Osteoblast (primary cell): ENCODE measurements around the gene TMPRSS13. TPM values are rescaled to one million over a fixed set of nuclear protein-coding genes. Genes with fewer than 3 reads are reported as not detected.

Experiments used
- DNase-seq: peaks from one replicate; pipeline ENCODE4 v3.0.0; 2011; ENCODE audit warnings: low spot score, mixed read lengths; ENCODE audit not compliant: insufficient read length; ENCODE audit errors: missing footprints
- H2AFZ ChIP-seq: 2 replicates; pipeline ENCODE4 v1.6.0; 2011; ENCODE audit warnings: mild to moderate bottlenecking, low read length
- H3K27ac ChIP-seq: 2 replicates; pipeline ENCODE4 v1.5.1; 2011; ENCODE audit warnings: mild to moderate bottlenecking, low read depth, low read length, moderate library complexity
- H3K27me3 ChIP-seq: 2 replicates; pipeline ENCODE4 v1.6.0; 2012; ENCODE audit warnings: mild to moderate bottlenecking, control low read depth, inconsistent platforms, low read length, moderate library complexity; ENCODE audit not compliant: insufficient read depth
- H3K36me3 ChIP-seq: 2 replicates; pipeline ENCODE4 v1.5.1; 2011; ENCODE audit warnings: mild to moderate bottlenecking, low read length, control low read depth, moderate library complexity; ENCODE audit not compliant: insufficient read depth
- H3K4me1 ChIP-seq: 2 replicates; pipeline ENCODE4 v1.5.1; 2011; ENCODE audit warnings: mild to moderate bottlenecking, low read length, control low read depth, moderate library complexity; ENCODE audit not compliant: insufficient read depth
- H3K4me2 ChIP-seq: 2 replicates; pipeline ENCODE4 v1.6.0; 2011; ENCODE audit warnings: mild to moderate bottlenecking, low read length; ENCODE audit not compliant: insufficient read depth
- H3K4me3 ChIP-seq: fragments of 200-600 bp; sonication (generic); 3 replicates; pipeline ENCODE4 v1.5.1; 2012; ENCODE audit warnings: mild to moderate bottlenecking, low read length, inconsistent platforms; ENCODE audit not compliant: insufficient read depth
- H3K79me2 ChIP-seq: 2 replicates; pipeline ENCODE4 v1.6.0; 2012; ENCODE audit warnings: mild to moderate bottlenecking, low read length, control low read depth, inconsistent platforms; ENCODE audit not compliant: insufficient read depth
- H3K9me3 ChIP-seq: 2 replicates; pipeline ENCODE4 v1.5.1; 2011; ENCODE audit warnings: low read depth, low read length, control low read depth
- H4K20me1 ChIP-seq: 2 replicates; pipeline ENCODE4 v1.6.0; 2012; ENCODE audit warnings: mild to moderate bottlenecking, low read length, control low read depth; ENCODE audit not compliant: insufficient read depth
- CTCF ChIP-seq: IDR thresholded peaks from 2 replicates; pipeline ENCODE4 v1.5.1; 2011; ENCODE audit warnings: mild to moderate bottlenecking, low read depth, low read length, moderate library complexity; ENCODE audit errors: extremely low read depth
- total RNA-seq: library from RNA; depleted of rRNA; stranded (reverse); fragments of >200 nt; gene quantifications from 2 replicates; pipeline ENCODE4 v1.2.3, GENCODE V29; 2012

TMPRSS13 gene
- total RNA-seq, 1 donor: not detected

- Histone ChIP-seq H3K79me2 (no peaks in the 10 kb centered on the region), H3K9me3 (no peaks in the 10 kb centered on the region), H3K27ac (no peak overlapping the region), H4K20me1 (no peaks in the 10 kb centered on the region), H3K4me2 (no peak overlapping the region), H2AFZ (no peak overlapping the region), H3K4me3 (no peak overlapping the region), H3K4me1 (no peaks in the 10 kb centered on the region), H3K36me3 (no peaks in the 10 kb centered on the region), H3K27me3 (no peaks in the 10 kb centered on the region)
- TF ChIP-seq CTCF: no peak
- DNase-seq: peak; percentile 49
These were observed 11.5 kb downstream of the TMPRSS13 start for GRCh38 chr11:117917591-117918151.

GRCh38 chr11:117916956-117917355 lies 12.2 kb downstream of the TMPRSS13 start:
- Histone ChIP-seq H3K27ac (no peak overlapping the region), H4K20me1 (no peaks in the 10 kb centered on the region), H3K79me2 (no peaks in the 10 kb centered on the region), H3K4me1 (no peaks in the 10 kb centered on the region), H2AFZ (no peak overlapping the region), H3K4me3 (no peak overlapping the region), H3K27me3 (no peaks in the 10 kb centered on the region), H3K4me2 (no peak overlapping the region), H3K9me3 (no peaks in the 10 kb centered on the region), H3K36me3 (no peaks in the 10 kb centered on the region)
- TF ChIP-seq CTCF: no peak
- no peak for DNase-seq

- H3K79me2 ChIP-seq: no peaks in the 10 kb centered on the region
- no peaks in the 10 kb centered on the region for H3K36me3 ChIP-seq
- DNase-seq: no peak
- no peaks in the 10 kb centered on the region for H3K4me1 ChIP-seq
- H3K9me3 ChIP-seq: no peaks in the 10 kb centered on the region
- H3K27ac ChIP-seq: no peak overlapping the region
- H3K27me3 ChIP-seq: no peaks in the 10 kb centered on the region
- no peak overlapping the region for H2AFZ ChIP-seq
- no peaks in the 10 kb centered on the region for H4K20me1 ChIP-seq
- H3K4me3 ChIP-seq: no peak overlapping the region
- no peak overlapping the region for H3K4me2 ChIP-seq
- TF ChIP-seq CTCF: no peak
These were observed 13.4 kb downstream of the TMPRSS13 start for GRCh38 chr11:117915672-117916235.

- no peaks in the 10 kb centered on the region for H4K20me1 ChIP-seq
- H3K4me1 ChIP-seq: no peaks in the 10 kb centered on the region
- no peak overlapping the region for H3K4me2 ChIP-seq
- H3K36me3 ChIP-seq: no peaks in the 10 kb centered on the region
- DNase-seq: peak; percentile 44
- H3K79me2 ChIP-seq: no peaks in the 10 kb centered on the region
- no peak overlapping the region for H3K4me3 ChIP-seq
- H2AFZ ChIP-seq: no peak overlapping the region
- H3K27ac ChIP-seq: no peak overlapping the region
- TF ChIP-seq CTCF: no peak
- H3K27me3 ChIP-seq: no peaks in the 10 kb centered on the region
- no peaks in the 10 kb centered on the region for H3K9me3 ChIP-seq
These were observed 14.1 kb downstream of the TMPRSS13 start for GRCh38 chr11:117914991-117915618.
